ENCODE measurements around the gene ALPG.
"Not testable (repeated sequence)": the region's sequence is repeated elsewhere in the genome, so short reads cannot be mapped to it uniquely, and the experiment has no call there.

Gene ALPG

DNA sequence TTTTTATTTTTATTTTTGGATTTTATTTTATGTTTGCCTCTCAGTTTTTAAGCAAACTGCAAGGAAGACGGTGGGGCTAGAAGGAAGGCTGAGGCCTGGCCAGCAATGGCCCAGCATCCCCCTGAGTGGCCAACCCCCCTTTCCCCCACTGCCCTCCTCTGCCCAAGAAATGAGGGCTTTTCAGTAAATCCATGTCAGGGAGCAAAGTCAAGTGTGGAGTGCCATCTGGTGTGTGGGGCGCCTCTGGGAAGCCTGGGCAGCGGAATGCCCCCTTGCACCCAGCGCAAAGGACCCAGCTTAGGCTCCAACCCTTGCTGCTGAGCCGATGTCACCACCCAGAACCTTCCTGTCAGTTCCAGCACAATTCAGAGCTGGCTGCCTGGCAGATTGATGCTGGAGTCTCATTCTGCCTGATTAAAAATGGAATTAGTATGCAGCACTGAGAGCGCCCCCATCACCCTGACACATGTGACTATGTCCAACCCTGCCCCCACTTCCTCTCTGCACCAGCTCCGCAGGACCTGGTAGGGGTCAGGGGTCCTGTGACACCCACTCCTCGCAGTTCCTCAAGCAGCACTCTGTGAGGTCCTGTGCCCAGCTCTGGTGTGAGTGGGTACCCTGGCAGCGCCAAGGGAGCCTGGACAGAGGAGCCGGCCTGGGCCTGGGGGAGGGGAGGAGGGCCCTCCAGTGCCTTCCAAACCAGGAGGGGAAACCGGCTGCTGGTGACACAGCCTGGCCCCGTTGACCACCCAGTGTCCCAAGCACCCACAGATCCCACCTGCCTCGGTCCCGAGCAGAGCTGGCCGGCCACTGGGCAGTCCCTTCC is 37.3 kb upstream of the ALPG start:
- no peaks in the 10 kb centered on the region for H3K36me3 ChIP-seq (replicated peaks)
- in situ Hi-C loops (cut with MboI; ENCODE audit: low sequenced_read_pairs), result no loop called here
- H3K4me3 ChIP-seq, result no peak overlapping the region
- no peaks in the 10 kb centered on the region for H3K9me3 ChIP-seq
- no peaks in the 10 kb centered on the region for H3K4me1 ChIP-seq
- DNase-seq (ENCODE audit: low spot score in 2 of 2), result no peak
- H3K27me3 ChIP-seq (ENCODE audit: low read depth), result no peaks in the 10 kb centered on the region

DNA sequence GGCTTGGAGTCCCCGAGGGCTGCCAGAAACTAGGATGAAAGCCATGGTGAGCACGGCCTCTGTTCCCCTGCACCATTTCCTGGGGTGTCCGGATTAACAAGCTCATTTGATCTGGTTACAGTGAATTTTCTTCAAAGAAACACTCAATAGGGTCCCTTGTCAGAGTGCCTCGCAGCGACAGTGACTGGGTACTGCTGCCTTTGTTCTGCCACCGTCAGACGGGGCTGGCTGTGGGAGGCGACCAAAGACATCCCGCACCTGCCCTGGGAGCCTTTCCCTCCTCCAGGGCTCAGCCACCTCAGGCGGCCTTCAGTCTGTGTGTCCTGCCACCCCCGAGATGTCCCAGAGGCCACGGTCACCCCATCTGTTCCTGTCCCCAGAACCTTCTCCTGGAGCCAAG is 36.6 kb upstream of the ALPG start:
- DNase-seq (ENCODE audit: low spot score in 2 of 2); H3K4me1 ChIP-seq; H3K27me3 ChIP-seq (ENCODE audit: low read depth); in situ Hi-C loops (cut with MboI; ENCODE audit: low sequenced_read_pairs); H3K4me3 ChIP-seq; H3K9me3 ChIP-seq; H3K36me3 ChIP-seq (replicated peaks): not testable (repeated sequence)

DNA sequence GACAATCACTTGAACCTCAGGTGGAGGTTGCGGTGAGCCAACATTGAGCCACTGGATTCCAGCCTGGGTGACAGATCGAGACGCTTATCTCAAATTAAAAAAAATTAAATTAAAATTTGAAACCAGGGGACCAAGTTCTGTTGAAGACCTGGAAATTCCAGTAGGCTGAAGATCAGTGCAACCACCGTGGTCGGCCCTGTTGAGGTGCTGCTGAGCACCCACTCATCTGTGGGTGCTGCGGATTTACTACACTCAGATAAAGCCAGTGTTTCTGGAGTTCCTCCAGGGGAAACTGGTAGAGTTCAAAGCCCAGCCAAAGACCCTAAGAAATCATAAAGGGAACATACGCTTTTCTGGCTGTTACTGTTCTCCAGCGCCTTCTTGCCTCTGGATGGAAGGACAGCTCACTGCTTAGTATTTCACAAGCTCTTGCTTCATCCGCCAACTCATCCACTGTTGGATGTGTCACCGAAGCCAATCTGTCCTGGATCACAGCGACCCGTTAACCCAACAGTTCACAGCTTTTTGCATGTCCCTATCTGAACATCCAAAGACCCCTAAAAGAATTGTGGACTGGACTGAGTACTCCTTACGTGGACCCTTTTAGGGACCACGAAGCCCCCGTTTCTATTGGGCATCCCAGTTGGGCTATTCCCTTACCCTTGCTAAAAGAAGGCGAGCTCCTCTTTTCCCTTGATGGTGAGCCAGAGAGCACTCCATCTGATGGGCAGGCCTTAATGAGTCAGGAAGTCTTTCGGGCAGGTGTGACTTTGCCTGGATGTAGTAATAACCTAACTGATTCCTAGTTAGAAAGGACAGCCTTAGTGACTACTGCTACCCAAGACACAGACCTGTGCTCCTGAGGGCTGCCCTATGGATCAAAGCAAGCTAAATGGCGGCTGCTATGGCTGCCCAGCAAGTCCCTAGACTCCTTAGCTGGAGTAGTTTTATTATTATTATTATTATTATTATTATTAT is 34.1 kb upstream of the ALPG start:
- H3K4me1 ChIP-seq, result no peaks in the 10 kb centered on the region
- no peaks in the 10 kb centered on the region for H3K9me3 ChIP-seq
- H3K36me3 ChIP-seq (replicated peaks), result no peaks in the 10 kb centered on the region
- DNase-seq (ENCODE audit: low spot score in 2 of 2), result no peak
- no peak overlapping the region for H3K4me3 ChIP-seq
- in situ Hi-C loops (cut with MboI; ENCODE audit: low sequenced_read_pairs), result no loop called here
- H3K27me3 ChIP-seq (ENCODE audit: low read depth), result no peaks in the 10 kb centered on the region

DNA sequence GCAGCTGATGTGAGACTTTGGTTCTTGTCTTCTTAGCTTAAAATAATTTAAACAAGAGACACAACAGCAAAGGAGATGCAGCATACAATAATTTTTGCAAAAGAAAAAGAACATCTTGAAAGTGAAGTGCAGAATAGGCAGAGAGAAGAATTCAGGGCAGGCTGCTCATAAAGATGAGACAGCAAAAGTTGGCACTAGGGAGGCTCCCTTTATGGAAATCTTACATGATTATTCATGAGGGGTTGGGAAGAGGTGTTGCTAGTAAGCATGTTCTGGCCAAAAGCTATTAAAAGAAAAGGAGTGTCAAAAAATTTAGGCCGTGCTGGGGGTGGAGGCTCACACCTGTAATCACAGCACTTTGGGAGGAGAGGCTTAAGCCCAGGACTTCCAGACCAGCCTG is 32.3 kb upstream of the ALPG start:
- no peaks in the 10 kb centered on the region for H3K9me3 ChIP-seq
- H3K4me3 ChIP-seq, result no peak overlapping the region
- no peak for DNase-seq (ENCODE audit: low spot score in 2 of 2)
- no peaks in the 10 kb centered on the region for H3K36me3 ChIP-seq (replicated peaks)
- no peaks in the 10 kb centered on the region for H3K27me3 ChIP-seq (ENCODE audit: low read depth)
- in situ Hi-C loops (cut with MboI; ENCODE audit: low sequenced_read_pairs), result no loop called here
- H3K4me1 ChIP-seq, result no peaks in the 10 kb centered on the region

DNA sequence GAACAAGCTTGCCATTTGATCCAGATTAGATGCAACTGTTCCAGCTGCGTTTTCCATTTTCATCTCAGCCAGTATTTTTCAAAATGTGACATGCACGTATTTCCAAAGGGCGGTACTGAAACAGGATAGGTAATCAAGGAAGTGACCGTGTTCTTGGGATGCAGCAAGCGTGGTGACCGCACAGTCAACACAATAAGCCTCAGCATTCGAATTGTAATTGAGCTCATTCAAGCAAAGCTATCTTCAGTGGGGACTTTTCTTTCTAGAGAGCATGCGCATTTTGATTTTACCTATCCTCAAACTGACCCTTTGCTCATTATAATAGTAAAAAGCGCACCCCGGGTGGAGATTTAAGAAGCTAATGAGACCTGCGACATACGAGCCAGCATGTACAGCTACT is 31.5 kb upstream of the ALPG start:
- no peaks in the 10 kb centered on the region for H3K36me3 ChIP-seq (replicated peaks)
- DNase-seq (ENCODE audit: low spot score in 2 of 2), result peak; percentile 13 to 35
- H3K4me3 ChIP-seq, result no peak overlapping the region
- H3K27me3 ChIP-seq (ENCODE audit: low read depth), result no peaks in the 10 kb centered on the region
- H3K9me3 ChIP-seq, result no peaks in the 10 kb centered on the region
- no peaks in the 10 kb centered on the region for H3K4me1 ChIP-seq
- in situ Hi-C loops (cut with MboI; ENCODE audit: low sequenced_read_pairs), result no loop called here

DNA sequence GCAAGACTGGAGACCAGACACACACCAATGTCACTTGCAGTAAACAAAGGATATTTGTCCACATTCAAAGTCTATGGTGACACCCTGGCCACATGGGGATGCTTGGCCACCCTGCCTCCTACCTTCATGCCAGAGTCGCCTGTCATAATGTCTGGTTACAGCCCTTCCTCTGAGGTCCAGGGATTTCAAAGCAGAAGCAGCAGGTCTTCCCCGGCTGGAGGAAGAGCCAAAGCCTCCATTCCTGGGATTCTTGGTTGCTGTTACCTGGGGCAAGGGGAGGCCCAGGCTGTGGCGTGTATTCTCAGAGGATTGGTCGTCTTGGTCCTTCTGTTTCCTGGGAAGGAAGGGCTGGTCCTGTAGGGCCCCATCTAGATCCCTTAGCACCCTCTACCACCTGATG is 30.4 kb upstream of the ALPG start:
- DNase-seq (ENCODE audit: low spot score in 2 of 2), result no peak
- no peaks in the 10 kb centered on the region for H3K9me3 ChIP-seq
- no peaks in the 10 kb centered on the region for H3K27me3 ChIP-seq (ENCODE audit: low read depth)
- in situ Hi-C loops (cut with MboI; ENCODE audit: low sequenced_read_pairs), result no loop called here
- no peak overlapping the region for H3K4me3 ChIP-seq
- H3K36me3 ChIP-seq (replicated peaks), result no peaks in the 10 kb centered on the region
- no peaks in the 10 kb centered on the region for H3K4me1 ChIP-seq

DNA sequence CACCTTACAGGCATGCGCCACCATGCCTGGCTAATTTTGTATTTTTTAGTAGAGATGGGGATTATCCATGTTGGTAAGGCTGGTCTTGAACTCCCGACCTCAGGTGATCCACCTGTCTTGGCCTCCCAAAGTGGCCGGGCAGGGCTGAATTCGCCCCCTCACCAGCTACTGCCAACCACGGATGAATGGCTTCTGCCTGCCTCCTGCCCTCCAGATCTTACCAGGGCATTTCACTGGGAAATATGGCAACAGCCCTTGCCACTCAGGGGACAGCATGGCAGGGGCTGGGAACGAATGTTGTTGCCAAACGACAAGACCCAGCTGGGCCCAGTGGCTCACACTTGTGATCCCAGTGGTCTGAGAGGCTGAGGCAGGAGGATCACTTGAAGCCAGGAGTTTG is 29.9 kb upstream of the ALPG start:
- in situ Hi-C loops (cut with MboI; ENCODE audit: low sequenced_read_pairs), result no loop called here
- Histone ChIP-seq H3K4me3 (no peak overlapping the region), H3K4me1 (no peaks in the 10 kb centered on the region), H3K9me3 (no peaks in the 10 kb centered on the region), H3K27me3 (ENCODE audit: low read depth) (no peaks in the 10 kb centered on the region), H3K36me3 (replicated peaks) (no peaks in the 10 kb centered on the region)
- DNase-seq (ENCODE audit: low spot score in 2 of 2), result no peak

DNA sequence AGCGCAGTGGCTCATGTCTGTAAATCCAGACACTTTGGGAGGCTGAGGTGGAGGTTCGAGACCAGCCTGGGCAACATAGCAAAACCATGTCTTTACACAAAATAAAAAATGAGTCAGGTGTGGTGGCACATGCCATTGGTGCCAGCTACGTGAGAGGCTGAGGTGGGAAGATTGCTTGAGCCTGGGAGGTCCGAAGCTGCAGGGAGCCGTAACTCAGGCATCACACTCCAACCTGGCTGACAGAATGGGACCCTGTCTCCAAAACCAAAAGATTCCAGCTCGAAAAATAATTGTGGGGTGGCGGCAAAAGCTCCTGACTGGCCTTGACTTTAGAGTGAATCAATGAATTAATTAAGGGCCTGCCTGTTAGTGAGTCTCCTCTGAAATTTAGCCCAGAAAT is 29.3 kb upstream of the ALPG start:
- Histone ChIP-seq H3K4me3 (no peak overlapping the region), H3K27me3 (ENCODE audit: low read depth) (no peaks in the 10 kb centered on the region), H3K4me1 (no peaks in the 10 kb centered on the region), H3K36me3 (replicated peaks) (no peaks in the 10 kb centered on the region), H3K9me3 (no peaks in the 10 kb centered on the region)
- in situ Hi-C loops (cut with MboI; ENCODE audit: low sequenced_read_pairs), result no loop called here
- DNase-seq (ENCODE audit: low spot score in 2 of 2), result no peak

DNA sequence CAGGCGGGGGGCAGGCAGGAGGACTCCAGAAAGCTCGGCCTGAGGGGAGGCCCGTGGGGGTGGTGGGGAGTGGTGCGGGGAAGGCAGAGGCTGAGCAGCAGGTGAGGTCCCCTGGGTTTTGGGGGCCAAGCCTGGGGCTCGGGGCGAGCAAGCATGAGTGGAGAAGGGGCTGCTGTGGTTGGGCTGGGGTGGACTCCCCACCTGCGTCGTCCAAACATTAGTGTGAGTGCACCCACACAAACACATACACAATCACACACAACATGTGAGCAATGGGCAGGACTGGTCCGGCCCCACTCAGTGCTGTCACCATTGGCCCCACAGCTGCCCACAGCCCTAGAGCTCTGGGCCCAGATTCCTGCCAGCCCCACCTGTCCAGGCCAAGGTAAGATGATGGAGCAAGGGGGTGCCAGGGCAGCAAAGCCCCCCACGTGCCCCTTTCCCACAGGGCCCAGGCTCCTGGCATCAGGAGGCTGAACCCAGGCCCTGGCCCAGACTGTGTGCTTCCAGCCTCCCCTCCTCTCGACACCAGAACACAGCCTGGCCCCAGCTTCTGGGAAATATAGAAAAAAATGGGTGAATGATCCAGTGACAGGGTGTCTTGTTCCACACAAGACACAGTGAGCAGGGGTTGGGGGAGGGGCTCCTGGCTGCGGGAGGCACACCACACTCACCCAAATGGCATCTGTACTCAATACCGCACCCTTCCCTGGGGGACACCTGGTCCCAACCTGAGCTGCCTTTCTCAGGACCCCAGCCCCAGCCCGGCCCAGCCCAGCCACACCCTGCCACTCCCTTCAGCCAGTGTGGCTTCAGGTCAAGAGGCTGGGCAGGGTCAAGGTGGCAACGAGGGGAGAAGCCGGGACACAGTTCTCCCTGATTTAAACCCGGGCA is 28.6 kb upstream of the ALPG start:
- H3K9me3 ChIP-seq, result no peaks in the 10 kb centered on the region
- H3K4me3 ChIP-seq, result no peak overlapping the region
- in situ Hi-C loops (cut with MboI; ENCODE audit: low sequenced_read_pairs), result no loop called here
- no peaks in the 10 kb centered on the region for H3K27me3 ChIP-seq (ENCODE audit: low read depth)
- no peak for DNase-seq (ENCODE audit: low spot score in 2 of 2)
- H3K4me1 ChIP-seq, result no peaks in the 10 kb centered on the region
- no peaks in the 10 kb centered on the region for H3K36me3 ChIP-seq (replicated peaks)

DNA sequence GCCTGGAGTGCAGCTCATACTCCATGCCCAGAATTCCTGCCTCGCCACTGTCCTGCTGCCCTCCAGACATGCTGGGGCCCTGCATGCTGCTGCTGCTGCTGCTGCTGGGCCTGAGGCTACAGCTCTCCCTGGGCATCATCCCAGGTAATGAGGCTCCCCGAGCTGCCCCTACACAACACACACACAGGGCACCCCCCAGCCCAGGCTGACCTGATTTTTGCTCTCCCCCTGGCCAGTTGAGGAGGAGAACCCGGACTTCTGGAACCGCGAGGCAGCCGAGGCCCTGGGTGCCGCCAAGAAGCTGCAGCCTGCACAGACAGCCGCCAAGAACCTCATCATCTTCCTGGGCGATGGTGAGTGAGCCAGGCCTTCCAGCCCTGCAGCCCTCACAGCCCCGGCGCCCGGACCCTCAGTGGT is 27.9 kb upstream of the ALPG start, which contains the start of gene ALPP:
Gene ALPP, plus strand, starts transcription at position 17 of the 417 bp plus-strand sequence. Its CDS starts 52 bp downstream, at position 69.
- in situ Hi-C loops (cut with MboI; ENCODE audit: low sequenced_read_pairs); H3K27me3 ChIP-seq (ENCODE audit: low read depth); H3K4me3 ChIP-seq; H3K36me3 ChIP-seq (replicated peaks); H3K4me1 ChIP-seq; DNase-seq (ENCODE audit: low spot score in 2 of 2); H3K9me3 ChIP-seq: not testable (repeated sequence)

DNA sequence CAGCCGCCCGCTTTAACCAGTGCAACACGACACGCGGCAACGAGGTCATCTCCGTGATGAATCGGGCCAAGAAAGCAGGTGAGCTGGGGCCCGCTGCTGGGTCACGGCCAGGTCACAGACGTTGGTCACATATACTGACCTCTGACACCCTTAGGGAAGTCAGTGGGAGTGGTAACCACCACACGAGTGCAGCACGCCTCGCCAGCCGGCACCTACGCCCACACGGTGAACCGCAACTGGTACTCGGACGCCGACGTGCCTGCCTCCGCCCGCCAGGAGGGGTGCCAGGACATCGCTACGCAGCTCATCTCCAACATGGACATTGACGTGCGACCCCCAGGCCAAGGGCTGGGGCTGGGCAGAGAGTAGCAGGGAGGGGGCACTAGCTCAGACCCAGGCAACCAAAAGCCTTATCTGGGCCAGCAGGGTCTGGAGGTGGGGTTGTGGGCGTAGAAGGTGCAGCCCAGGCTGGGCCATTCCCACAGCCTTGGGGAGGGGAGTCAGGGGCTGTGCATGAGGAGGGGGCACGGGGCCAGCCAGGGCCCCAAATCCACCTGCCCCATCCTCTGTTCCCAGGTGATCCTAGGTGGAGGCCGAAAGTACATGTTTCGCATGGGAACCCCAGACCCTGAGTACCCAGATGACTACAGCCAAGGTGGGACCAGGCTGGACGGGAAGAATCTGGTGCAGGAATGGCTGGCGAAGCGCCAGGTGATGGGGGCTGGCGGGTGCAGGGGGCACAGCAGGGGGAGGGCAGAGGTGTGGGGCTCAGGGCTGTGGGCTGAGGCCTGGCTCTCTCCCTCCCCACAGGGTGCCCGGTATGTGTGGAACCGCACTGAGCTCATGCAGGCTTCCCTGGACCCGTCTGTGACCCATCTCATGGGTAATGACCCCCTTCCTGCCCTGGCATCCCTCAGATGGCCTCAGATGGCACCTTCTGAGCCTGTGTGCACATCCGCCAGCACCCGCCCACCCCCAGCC is 26.7 kb upstream of the ALPG start:
- H3K27me3 ChIP-seq (ENCODE audit: low read depth); DNase-seq (ENCODE audit: low spot score in 2 of 2); H3K36me3 ChIP-seq (replicated peaks); H3K9me3 ChIP-seq; H3K4me1 ChIP-seq; in situ Hi-C loops (cut with MboI; ENCODE audit: low sequenced_read_pairs); H3K4me3 ChIP-seq: not testable (repeated sequence)

DNA sequence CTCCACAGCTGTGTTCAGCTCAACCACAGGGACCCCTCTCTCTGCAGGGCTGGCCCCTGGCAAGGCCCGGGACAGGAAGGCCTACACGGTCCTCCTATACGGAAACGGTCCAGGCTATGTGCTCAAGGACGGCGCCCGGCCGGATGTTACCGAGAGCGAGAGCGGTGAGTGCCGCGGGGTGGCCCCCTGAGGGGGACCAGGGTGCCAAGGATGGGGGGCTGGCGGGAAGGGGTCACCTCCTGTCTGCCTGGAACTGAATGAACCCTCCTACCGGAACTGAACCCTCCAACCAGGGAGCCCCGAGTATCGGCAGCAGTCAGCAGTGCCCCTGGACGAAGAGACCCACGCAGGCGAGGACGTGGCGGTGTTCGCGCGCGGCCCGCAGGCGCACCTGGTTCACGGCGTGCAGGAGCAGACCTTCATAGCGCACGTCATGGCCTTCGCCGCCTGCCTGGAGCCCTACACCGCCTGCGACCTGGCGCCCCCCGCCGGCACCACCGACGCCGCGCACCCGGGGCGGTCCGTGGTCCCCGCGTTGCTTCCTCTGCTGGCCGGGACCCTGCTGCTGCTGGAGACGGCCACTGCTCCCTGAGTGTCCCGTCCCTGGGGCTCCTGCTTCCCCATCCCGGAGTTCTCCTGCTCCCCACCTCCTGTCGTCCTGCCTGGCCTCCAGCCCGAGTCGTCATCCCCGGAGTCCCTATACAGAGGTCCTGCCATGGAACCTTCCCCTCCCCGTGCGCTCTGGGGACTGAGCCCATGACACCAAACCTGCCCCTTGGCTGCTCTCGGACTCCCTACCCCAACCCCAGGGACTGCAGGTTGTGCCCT is 25.2 kb upstream of the ALPG start:
- not testable (repeated sequence) for DNase-seq (ENCODE audit: low spot score in 2 of 2)

More for the DNA sequence above, 25.2 kb upstream of the ALPG start:
- H3K9me3 ChIP-seq; H3K4me3 ChIP-seq; H3K4me1 ChIP-seq; H3K36me3 ChIP-seq (replicated peaks); H3K27me3 ChIP-seq (ENCODE audit: low read depth); in situ Hi-C loops (cut with MboI; ENCODE audit: low sequenced_read_pairs): not testable (repeated sequence)
